ENCODE measurements around the gene MAL.
"Not testable (repeated sequence)": the region's sequence is repeated elsewhere in the genome, so short reads cannot be mapped to it uniquely, and the experiment has no call there.

MAL gene

GRCh38 chr2:95062242-95063085 is 37.0 kb downstream of the MAL start:
- no peak for DNase-seq (ENCODE audit: low read depth)

DNA sequence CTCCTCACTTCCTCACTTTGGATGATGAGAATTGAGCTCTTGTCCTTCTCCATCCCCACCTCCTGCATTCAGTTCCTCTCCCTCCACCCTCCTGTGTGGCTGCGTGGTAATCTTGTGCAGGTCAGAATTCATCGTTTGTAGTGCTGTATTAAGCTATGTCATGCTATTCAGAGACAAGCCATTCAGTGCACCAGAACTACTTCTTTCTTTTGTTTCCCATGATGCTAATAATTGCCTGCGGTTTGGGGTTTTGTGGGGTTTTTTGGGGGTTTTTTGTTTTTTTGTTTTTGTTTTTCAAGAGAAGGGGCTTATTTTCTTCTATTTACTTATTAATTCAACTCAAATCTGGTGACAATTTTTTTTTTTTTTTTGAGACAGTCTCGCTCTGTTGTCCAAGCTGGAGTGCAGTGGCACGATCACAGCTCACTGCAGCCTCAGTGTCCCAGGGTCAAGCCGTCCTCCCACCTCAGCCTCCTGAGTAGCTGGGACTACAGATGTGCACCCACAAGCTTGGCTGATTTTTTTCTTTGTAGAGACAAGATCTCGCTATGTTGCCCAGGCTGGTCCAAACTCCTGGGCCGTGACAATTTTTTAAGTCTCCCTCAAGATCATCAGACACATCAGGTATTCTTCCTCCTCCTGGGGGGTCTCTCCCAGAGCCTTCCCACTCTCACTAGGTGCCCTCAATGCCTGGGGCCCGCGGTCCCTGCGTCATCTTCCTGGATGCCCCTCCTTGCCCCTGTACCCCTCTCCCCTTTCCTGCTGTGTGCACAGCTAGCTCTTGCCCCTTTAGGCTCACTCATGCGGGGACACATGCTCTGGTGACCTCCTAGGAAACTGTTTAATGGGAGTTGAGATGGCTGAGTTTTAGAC is 37.8 kb downstream of the MAL start:
- no peak for DNase-seq (ENCODE audit: low read depth)

DNA sequence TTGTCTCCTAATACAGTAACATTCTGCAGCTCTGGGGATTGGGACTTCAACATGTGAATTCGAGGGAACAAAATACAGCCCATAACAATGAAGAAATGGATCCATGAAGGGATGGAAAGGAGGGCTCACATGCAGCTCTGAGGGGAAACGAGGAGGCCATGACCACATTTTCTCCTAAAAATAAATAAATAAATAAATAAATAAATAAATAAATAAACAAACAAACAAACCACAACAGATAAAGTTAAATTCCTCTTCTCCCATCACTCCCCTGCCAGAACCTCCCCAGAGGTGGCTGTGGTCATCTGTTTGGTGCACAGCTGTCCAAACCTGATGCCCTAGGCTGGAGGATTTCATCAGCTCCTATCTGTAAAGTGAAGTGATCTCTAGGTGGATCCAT is 42.7 kb downstream of the MAL start:
- DNase-seq (ENCODE audit: low read depth) = no peak

- DNase-seq (ENCODE audit: low read depth) = no peak
Observed at GRCh38 chr2:95069465-95069864, 44.0 kb downstream of the MAL start.

DNA sequence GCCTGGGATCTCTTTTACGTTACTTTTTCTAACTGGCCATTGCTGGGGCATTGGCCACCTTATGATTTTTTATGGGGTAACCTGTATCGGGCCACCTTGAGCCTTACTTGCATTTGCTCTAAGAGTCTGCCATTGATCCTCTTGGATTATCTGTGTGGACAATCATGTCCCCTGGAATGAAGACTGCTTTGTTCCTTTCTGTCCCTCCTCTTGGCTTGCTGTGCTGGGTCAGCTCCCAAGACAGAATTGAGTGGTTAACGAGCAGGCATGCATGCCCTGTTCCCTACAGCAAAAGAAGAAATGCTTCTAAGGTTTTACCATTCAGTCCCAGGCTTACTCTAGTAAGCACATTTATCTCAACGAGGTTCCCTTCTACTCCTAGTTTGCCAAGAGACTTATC is 46.3 kb downstream of the MAL start:
- no peak for DNase-seq (ENCODE audit: low read depth)

DNA sequence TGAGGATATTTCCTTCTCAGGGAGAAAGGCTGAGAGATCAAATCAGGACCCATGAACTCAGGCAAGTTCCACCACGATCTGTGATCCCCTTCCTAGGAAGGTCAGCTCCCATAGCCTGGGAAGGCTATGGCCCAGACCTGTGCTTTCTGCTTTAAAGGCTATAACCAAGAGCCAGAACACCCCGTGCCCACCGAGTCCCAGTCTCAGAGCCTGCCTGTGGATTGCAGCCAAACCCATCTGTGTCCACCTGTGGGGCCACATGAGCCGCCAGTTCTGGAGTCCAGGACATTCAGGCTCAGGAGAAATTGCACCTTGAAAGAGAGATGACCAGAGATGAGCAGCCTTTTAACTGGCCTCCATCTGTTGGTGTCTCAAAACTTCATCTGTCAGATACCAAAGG is 46.9 kb downstream of the MAL start:
- no peak for DNase-seq (ENCODE audit: low read depth)

- no peak for DNase-seq (ENCODE audit: low read depth)
Observed at GRCh38 chr2:95073856-95074662, 48.6 kb downstream of the MAL start.

- no peak for DNase-seq (ENCODE audit: low read depth)
Observed at GRCh38 chr2:95074663-95075439, 49.3 kb downstream of the MAL start.

DNA sequence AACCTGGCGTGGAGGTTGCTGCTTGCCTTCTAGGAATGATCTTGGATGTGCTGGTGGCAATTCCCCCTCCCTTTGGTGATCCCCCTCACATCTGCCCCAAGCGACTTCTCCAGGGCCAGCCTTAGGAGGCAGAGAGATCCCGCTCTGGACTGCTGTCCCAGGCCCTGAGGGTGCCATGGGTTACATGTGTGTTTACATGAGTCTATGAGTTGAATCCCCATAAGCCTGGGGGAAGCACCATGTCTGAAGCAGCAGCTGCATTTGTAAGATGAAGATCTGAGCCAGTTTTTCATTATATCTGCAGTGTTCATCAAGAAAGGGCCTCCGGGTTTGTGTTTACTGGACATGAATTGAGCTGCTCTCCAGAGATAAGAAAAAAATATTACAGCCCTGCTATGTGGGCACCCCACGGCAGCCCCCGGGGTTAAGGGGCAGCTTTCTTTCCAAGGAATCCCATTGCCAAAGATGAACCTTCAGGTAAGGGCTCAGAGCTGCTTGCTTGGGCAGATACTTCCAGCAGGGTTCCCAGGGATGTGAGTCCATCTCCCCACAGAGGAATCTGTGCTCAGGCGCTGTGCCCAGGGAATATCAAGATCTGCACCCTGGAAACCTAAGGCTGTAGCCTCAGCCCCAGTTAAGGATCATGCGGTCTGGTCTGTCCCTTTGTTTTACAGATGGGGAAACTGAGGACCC is 50.1 kb downstream of the MAL start:
- DNase-seq (ENCODE audit: low read depth) = no peak

GRCh38 chr2:95076705-95077529 is 51.4 kb downstream of the MAL start:
- DNase-seq (ENCODE audit: low read depth) = peak; percentile 5

DNA sequence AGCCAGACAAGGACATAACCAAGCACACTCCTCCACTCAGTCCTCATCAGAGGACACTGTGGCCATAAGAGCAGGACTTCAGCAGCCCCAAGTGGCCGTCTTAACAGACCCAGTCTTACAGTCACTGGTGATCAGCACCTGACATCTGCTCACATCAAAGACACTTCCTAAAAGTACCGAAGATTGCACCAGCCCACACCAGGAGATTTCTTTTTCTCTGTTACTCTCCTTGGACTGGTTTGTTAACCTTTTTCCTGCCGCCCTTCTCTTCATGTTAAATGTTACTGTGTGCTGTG is 52.0 kb downstream of the MAL start:
- DNase-seq (ENCODE audit: low read depth) = no peak

DNA sequence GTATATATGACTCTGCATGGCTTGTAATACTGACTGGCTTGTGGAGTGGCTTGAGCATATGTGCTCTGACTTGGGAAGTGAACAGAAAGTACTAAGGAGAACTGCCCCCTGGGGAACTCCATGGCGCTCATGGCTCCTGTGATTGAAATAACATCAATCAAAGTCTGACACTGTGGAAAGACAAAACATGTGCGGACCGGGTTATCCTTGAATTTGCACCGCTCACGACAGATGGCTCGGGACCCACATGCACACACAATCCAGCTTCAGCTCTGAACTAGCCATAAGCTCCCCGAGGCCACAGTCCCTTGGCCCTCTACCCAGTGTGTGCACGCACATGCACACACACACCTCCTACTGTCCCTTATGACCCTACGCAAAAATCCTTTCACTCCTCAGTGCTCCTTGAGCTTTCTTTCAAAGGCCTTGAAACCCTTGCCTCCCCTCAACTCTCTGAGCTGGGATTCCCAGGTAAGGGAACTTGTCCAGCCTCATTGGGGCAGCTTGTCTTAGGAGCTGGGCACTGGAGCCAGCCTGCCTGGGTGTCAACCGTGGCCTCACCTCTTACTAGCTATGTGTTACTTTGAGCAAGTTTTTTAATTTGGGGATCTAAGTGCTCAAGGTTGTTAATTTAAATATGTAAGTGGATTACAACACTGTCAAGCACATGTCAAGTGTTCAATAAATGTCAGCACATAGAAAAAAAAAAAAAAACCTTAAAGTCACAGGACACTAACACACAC is 52.5 kb downstream of the MAL start:
- DNase-seq (ENCODE audit: low read depth) = no peak

GRCh38 chr2:95079199-95079683 is 53.7 kb downstream of the MAL start:
- no peak for DNase-seq (ENCODE audit: low read depth)

DNA sequence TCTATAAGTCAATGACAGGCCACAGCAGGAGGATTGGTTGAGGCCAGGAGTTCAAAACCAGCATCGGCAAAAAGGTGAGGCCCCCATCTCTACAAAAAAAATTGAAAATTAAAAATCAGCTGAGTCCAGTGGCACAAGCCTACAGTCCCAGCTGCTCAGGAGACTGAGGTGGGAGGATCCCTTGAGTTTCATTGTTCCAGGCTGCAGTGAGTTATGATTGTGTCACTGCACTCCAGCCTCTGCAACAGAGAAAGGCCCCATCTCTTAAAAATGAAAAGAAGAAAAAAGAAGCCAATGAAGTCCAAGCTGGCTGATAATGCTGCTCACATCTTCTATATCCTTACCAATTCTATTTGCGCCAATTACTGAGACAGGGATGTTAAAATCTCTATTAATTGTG is 57.0 kb downstream of the MAL start:
- DNase-seq (ENCODE audit: low read depth) = no peak

- DNase-seq (ENCODE audit: low read depth) = no peak
Observed at GRCh38 chr2:95086017-95086416, 60.5 kb downstream of the MAL start.

DNA sequence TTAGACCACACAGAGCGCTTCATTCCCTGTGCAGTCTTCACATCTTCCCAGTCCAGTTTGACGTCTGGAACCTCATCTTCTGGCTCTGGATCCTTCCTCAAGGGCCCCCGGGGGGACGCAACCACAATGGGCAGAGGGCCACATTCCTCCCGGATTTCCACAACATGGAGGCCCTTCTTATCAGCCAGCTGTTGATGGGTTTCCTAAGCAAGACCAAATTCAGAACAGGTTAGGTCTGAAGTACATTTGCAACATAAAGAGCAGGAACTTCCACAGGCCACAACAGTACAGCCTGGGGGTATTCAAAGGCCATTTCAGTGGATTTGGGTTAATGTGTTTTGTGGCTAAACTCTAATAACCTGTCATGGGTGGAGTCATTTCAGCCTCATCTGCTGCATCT is 61.9 kb downstream of the MAL start:
- no peak for DNase-seq (ENCODE audit: low read depth)

- no peak for DNase-seq (ENCODE audit: low read depth)
Observed at GRCh38 chr2:95091885-95092555, 66.5 kb downstream of the MAL start.

DNA sequence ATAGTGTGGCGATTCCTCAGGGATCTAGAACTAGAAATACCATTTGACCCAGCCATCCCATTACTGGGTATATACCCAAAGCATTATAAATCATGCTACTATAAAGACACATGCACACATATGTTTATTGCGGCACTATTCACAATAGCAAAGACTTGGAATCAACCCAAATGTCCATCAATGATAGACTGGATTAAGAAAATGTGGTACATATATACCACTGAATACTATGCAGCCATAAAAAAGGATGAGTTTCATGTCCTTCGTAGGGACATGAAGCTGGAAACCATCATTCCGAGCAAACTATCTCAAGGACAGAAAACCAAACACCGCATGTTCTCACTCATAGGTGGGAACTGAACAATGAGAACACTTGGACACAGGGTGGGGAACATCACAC is 72.8 kb downstream of the MAL start:
- not testable (repeated sequence) for DNase-seq (ENCODE audit: low read depth)

- DNase-seq (ENCODE audit: low read depth) = no peak
Observed at GRCh38 chr2:95099910-95100309, 74.4 kb downstream of the MAL start.
